Astrocyte of the cerebellum (primary cell): ENCODE measurements around the gene OLFM2.

Experiments used
- DNase-seq: peaks from one replicate; pipeline ENCODE4 v3.0.0-alpha.2; 2011; ENCODE audit warnings: low read depth
- H3K4me3 ChIP-seq: 2 replicates; pipeline ENCODE4 v1.5.1; 2011; ENCODE audit warnings: mild to moderate bottlenecking, low read depth, low read length, moderate library complexity
- CTCF ChIP-seq: IDR thresholded peaks from 2 replicates; pipeline ENCODE4 v1.5.1; 2012; ENCODE audit warnings: low read length, low read depth, moderate library complexity, mild to moderate bottlenecking; ENCODE audit errors: missing control alignments
- in situ Hi-C: cut with HindIII; loops from 2 replicates; pipeline ENCODE4 v1.10.0; 2017; ENCODE audit warnings: low sequenced_read_pairs

OLFM2 gene

GRCh38 chr19:9917321-9917720, 19.0 kb downstream of the OLFM2 start:
- H3K4me3 ChIP-seq, result no peak overlapping the region
- in situ Hi-C loops, result no loop called here
- no peak for DNase-seq
- no peak for TF ChIP-seq CTCF

GRCh38 chr19:9916719-9917118, 19.6 kb downstream of the OLFM2 start:
- no peak for DNase-seq
- in situ Hi-C loops, result no loop called here
- no peak overlapping the region for H3K4me3 ChIP-seq
- TF ChIP-seq CTCF, result no peak

DNA sequence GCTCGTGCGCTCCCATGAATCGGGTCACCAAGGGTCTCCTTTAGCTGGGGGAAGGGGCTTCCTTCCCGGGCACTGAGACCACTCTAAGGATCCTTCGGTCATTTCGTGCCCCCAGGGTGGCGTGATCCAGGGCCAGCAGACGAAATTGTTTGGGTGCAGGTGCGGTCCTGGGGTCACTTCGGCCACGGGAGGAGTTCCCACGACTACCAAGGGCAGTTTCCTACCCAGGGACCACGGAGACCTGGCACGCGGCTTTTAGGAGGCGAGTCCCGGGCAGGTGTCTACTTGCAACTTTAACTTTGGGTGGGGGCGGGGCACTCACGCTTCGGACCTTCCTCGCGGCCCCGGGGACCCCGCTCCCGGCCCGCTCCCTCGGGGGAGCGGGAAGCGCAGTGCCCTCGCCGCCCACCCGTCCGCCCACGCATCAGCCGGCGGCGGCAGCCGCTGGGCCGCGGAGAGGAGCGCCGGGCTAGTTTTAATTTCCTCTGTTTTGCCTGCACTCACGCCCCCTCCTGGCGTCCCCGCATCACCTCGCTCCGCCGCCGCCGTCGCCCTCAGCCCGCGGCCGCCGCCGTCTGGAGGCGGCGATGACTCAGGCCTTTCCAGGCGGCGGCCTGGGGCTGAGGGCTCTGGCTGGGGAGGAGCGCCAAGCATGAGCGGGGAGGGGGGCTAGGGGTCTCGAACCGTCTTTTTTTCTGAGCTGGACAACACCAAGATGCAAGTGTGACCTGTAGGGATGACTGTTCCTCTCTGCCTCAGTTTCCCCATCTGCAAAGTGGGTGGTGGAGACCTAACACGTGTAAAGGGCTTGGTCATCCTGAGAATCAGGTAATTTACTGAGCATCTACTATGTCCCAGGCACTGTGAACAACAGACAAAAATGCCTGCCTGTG, 21.8 kb downstream of the OLFM2 start:
- in situ Hi-C loops, result no loop called here
- DNase-seq, result no peak
- peak overlapping the region; percentile 36 for H3K4me3 ChIP-seq
- peak; percentile 43 for TF ChIP-seq CTCF

DNA sequence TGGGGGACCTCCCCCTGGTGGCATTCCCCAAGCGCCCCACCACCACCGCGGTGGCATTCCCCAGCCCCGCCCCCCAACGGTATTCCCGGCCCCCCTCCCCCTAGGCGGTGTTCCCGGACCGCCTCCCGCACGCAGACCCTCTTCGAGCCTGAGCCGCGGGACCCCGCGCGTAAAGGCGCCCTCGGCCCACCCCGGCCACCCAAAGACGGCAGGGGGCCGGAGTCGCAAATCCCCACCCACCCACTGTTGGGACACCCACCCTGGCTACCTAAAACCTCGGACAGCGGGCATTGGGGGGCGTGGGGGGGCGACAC, 22.4 kb downstream of the OLFM2 start:
- H3K4me3 ChIP-seq, result peak overlapping the region; percentile 36
- no peak for DNase-seq
- in situ Hi-C loops, result no loop called here
- TF ChIP-seq CTCF, result no peak

DNA sequence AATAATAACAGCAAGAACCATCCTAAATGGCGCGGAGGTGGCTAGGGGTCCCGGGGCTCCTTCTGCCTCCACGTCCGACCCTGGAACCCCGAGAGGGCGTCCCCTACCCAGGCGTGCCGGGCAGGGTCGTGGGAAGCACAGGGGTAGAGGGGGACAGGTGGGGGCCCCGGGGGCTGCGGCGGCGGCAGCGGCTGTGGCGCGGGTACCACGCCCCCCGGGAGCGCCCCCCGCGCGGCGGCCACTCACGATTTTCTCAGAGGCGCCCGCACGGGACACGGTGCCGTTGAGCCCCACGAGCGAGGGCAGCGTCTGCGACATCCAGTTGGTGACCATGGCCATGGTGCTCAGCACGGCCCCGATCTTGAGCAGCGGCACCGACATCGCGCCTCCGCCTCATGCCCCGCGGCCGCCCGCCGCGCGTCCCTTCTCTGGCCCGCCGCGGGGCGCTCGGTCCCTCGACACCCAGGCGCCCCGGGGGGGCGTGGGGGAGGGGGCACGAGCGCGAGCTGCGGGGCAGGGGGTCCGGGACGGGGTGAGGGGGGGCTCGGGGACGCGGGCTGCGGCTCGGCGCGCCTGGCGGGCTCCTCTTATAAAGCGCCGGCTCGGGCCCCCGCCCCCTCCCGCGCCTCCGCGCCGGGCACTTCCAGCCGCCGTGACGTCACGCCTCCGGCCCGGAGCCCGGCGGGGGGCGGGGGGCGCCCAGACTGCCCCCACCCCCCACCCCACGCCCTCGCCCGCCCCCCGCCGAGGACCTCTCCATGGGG, 22.9 kb downstream of the OLFM2 start:
- in situ Hi-C loops, result no loop called here
- peak overlapping the region; percentile 9 for H3K4me3 ChIP-seq
- no peak for DNase-seq
- no peak for TF ChIP-seq CTCF

DNA sequence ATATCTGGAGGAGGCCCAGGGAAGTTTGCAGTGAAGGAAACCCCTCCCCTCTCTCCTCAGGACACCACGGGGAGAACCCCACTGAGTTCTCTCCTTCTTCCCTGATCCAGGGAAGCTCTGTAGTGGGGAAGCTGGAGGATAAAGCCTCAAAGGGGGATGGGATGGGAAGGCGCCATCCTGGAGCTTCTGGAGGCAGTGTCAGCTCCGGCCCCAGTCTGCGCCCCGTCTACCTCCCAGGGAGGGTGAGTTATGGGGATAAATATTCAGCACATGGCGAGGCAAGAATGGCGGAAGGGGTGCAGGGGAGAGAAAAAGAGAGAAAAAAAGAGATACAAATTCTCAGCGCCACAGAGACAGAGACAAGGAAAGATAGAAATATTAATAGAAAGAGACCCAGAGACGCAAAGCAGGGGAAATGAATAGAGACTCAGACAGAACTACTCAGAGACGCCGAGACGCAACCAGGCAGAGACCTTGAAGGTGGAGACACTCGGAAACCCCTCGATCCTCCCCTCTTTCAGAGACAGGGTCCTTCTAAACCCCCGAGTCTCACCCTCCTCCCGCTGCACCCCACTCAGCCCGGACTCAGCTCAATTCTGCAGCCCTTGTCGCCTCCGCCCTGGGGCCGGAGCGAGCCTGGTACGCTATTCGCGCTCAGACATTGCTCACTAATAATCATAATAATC, 23.6 kb downstream of the OLFM2 start:
- no peak overlapping the region for H3K4me3 ChIP-seq
- in situ Hi-C loops, result no loop called here
- DNase-seq, result no peak
- no peak for TF ChIP-seq CTCF
